COLO668 (cell line): ENCODE results near the gene RNASEL.
"Not testable (repeated sequence)": the region's sequence is repeated elsewhere in the genome, so short reads cannot be mapped to it uniquely, and the experiment has no call there.

Experiments used
- DNase-seq: peaks from one replicate; lab custom pipeline; 2025; ENCODE audit not compliant: unreplicated experiment; lab: John Stamatoyannopoulos, UW

The RNASEL gene, protein sequence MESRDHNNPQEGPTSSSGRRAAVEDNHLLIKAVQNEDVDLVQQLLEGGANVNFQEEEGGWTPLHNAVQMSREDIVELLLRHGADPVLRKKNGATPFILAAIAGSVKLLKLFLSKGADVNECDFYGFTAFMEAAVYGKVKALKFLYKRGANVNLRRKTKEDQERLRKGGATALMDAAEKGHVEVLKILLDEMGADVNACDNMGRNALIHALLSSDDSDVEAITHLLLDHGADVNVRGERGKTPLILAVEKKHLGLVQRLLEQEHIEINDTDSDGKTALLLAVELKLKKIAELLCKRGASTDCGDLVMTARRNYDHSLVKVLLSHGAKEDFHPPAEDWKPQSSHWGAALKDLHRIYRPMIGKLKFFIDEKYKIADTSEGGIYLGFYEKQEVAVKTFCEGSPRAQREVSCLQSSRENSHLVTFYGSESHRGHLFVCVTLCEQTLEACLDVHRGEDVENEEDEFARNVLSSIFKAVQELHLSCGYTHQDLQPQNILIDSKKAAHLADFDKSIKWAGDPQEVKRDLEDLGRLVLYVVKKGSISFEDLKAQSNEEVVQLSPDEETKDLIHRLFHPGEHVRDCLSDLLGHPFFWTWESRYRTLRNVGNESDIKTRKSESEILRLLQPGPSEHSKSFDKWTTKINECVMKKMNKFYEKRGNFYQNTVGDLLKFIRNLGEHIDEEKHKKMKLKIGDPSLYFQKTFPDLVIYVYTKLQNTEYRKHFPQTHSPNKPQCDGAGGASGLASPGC

DNA sequence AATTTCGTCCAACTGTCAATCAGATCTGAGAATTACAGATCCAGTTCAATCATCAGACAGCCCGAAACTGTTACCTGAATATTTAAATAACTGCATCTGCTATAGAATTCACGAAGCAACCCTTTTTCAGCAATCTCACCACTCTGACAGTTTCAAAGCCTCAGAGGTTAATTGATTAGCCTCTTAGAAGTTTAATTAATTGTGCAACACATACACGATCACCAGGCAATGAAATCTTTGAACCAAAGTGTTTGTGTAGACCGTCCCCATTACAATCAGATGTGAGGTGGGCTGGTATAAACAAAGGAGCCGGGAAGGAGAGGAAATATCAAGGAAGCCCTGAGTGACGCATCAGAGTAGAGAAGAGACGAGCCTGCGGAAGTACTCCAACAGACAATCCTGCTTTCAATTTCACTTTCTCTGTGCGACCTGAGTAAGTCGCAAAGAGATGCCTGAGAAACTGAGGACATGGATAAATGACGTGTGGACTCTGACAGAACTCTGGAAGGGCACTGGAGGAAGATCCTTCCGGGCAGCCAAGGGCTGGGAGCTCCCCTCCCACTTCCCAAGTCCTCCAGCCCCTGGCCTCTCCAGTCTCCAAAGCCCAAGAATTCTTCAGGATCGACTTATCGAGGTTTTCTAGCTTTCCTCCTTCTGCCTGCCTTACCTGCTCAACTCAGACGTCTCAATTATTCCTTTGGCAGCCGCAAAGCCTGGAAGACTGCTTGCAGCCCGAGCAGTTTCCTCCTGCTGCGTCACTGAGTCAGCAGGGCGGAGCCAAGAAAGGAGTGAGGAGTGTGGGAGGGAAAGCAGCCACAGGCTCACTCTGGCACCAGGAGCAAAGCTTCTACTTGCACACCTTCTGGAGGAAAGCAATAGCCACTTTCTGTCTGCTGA, at the start of gene RNASEL:
TSS of gene RNASEL (minus strand) at position 757 of the 897 bp plus-strand sequence. CDS start 2,450 bp downstream, outside the sequence.
- peak; percentile 39 for DNase-seq

DNA sequence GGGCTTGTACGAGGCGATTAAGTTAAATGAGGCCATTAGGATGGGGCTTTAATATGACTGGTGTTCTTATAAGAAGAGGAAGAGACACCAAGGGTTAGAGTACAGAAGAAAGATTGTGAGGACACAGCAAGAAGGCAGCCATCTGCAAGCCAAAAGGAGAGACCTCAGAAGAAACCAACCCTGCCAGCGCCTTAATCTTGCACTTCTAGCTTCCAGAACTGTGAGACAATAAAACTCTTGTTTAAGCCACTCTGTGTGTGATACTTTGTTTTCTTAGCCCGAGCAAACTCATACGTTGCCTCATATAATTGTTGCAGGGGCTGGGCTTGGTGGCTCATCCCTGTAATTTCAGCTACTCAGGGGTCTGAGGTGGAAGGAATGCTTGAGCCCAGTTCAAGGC, 48.7 kb upstream of the RNASEL start:
- no peak for DNase-seq

DNA sequence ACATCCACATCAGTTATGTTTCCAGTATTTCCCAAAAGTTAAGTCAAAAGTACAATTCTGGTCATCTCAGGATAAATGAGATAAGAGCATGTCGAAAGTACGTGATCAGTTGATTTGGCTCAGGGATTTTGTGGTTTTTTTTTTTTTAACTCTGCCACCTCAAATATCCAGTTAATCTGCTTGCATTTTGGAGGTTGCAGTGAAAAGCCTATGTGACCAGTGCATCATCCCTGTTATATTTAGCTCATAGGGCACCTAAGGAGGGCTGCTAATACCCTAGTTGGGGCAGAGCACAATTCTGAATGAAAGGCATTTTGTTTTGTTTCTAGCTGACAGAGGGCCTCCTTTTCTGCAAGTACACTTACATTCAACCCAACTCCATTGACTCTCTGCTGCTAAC, 46.8 kb upstream of the RNASEL start:
- DNase-seq: no peak

DNA sequence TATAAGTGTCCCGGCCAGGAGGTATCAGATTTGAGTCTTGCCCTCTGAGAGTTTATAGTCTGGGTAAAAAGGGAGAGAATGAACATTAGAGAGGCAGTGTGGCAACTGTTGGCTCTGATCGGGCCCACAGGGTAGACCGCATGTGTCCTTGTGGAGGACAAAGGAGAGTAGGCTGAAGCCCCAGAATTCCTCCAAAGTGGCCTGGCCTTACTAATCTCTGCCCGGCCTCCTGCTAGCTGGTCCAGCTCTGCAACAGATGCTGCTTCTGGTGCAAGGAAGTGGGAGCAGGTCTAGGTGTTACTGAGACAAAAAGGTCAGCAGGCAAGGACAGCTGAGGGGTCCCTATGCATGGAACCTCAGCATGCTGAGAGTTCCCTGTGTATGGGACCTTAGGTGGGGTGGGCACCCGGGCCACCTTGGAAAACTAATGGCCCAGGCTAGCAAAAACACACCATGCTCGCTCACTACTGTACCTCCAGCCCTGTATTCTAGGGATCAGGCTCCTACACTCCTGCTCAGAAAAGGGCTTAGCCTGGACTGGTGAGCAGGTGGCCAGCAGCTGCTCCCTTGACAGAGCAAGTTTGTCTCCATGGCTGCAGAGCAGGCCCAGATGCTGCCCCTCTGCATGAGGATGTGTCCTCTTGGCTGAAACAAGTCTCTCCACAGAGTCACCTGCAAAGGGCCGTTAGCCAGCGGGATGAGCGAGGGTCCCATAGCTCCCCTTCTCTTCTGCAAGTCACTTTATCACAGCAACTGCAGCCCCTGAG, 45.4 kb upstream of the RNASEL start:
- DNase-seq: peak; percentile 86

DNA sequence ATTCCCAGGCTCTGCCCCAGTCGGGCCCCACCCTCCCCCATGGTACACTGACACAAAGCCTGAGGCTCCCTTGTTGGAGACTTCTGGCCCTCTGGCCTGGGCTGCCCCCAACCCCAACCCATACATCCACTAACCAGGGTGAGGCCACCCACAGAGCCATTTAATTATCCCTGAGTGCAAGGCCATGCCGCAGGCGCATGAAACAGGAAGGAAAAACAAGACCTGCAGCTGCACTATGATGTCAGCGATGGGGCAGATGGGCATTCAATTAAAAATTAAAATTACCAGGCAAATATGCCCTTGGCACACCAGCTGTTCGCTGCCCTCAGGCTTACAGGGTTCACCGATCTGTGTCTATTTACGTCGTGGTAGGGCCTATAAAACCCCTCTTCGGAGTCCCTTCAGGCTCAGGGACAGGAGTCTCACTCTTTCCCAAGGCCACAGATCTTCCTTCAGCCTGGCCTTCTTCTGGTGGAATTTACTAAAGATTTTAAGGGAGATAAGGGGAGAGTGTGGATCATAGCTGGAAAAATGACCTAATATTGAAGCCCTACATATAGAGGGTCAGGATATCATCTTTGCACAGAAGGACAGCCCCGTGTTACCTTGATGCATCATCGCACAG, 44.7 kb upstream of the RNASEL start:
- DNase-seq: peak; percentile 95

DNA sequence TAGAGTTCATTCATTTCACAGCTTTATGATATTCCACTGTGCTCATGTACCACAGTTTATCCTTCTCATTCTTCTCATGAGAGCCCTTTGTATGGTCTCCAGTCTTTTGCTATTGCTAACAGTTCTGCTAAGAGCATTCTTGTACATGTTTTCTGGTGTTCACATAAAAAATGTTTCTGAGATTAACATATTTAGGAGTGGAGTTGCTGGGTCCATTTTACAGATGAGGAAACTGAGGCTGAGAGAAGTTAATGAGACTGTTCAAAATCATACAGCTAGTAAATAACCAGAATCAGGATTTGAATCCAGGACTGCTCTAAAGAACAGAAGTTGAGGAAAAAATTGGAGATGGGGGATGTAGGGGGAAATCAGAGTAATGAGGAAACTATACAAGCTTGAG, 44.0 kb upstream of the RNASEL start:
- DNase-seq: no peak

DNA sequence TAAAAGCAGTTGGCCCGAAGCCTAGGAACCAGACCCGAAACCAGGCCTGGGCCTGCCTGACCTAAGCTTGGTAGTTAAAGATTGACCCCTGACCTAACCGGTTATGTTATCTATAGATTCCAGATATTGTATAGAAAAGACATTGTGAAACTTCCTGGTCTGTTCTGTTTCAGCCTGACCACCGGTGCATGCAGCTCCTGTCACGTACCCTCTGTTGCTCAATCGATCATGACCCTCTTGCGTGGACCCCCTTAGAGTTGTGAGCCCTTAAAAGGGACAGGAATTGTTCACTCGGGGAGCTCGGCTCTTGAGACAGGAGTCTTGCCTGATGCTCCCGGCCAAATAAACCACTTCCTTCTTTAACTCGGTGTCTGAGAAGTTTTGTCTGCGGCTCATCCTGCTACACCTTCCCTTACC, 43.4 kb upstream of the RNASEL start:
- DNase-seq: not testable (repeated sequence)

DNA sequence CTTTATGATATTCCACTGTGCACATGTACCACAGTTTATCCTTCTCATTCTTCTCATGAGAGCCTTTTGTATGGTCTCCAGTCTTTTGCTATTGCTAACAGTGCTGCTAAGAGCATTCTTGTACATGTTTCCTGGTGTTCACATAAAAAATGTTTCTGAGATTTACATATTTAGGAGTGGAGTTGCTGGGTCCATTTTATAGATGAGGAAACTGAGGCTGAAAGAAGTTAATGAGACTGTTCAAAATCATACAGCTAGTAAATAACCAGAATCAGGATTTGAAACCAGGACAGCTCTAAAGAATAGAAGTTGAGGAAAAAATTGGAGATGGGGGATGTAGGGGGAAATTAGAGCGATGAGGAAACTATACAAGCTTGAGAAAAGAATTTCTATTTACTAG, 42.9 kb upstream of the RNASEL start:
- no peak for DNase-seq

DNA sequence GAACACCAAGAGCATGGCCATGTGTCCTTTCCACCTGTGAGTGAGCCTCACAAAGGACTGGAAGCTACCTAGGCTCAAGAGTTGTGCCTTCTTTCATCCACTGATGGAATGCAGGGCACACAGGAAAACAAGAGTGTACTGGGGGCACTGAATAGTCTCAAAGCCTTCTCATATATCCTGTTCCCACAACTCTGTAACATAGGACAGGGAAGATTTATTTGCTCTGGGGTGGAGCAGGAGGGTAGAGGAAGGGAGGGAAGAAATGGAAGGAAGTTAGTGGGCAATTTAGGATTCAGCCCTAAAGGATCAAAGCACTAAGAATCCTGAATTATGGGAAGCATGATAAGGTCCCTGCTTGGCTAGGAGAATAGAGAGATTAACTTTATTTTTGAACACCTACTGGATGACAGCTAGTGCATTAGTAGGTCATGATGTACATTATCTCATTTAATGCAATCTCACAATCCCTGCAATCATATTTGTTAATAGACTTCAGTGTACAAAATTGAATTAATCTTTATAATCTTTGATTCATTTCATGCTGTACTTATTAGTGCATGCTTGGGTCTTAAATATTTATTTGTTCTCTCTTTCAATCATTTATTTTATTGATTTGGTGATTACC, 42.1 kb upstream of the RNASEL start:
- DNase-seq: no peak

DNA sequence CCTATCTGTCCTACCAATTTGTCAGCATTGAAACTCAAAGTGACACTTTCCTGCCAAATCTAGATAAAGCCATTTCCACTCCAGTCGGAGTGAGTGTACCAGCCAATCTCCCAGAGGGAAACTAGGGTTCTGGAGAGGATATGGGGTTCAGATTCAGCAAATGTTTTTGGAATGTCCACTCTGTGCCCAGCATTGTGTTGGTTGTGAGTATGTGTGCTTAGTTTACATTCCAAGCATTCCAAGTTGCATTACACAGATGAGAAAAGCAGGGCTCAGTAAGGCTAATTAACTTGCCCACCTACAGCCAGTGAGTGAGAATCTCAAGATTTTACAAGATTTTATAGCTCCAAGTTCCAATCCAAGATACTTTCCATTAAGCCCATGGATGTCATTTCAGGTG, 41.5 kb upstream of the RNASEL start:
- no peak for DNase-seq

DNA sequence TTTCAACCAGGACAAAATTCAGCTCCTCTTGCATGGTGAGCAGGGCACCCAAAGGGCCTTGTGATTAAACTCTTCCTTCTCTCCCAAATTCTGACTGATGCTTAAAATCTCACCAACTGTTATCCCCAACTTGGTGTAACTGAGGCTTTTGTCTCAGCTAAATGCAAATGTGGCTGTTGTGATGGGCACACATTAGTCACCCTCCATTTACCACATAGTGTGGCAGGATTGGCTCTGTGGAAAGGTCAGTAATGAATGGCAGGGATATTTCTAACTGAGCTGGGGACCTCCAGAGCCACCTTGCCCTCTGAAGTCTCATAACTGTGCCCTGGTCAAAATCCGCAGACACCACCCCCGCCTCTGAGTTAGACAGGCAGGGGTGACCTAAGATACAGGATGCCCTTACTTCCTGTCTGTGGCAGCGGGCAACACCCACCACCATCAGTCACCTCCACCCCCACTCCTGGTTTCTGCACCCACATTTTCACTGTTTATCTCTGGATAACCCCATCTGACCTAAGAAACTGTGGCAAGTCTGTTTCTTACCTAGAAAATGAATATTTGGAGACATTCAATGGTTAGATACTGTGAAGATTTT, 40.5 kb upstream of the RNASEL start:
- no peak for DNase-seq

DNA sequence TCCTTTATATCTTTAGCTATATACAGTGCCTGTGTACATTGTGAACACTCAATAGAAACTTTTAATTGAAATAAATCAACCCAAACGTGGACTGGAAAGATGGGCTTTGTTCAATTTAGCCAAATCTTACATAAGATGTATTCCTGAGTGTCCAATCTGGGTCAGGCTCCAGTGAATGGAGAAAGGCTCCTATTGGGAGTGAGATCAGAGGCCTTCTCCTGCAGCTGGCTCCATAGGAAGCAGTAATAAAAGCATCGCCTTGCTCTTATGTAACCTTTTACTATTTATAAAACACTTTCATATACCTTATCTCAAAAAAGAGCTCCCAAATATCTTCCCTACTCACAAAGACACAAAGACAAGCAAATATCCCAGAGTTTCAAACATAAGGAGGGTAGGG, 40.0 kb upstream of the RNASEL start:
- no peak for DNase-seq

DNA sequence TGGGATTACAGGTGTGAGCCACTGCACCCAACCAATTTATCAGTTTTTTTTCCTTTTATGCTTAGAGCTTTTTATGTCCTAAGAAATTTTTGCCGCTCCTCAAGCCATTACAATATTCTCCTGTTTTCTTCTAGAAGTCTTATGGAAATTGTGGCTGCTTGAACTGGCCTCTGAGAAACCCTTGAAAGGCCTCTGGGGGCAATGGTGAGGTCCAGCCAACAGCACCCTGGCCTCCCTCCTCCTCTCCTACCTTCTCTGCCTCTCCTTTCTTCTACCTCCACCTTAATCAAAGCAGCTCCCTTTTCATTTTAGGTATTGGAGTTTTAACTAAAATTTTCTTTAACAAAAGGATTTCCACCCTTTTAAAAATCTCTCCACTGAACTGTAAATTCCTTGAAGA, 39.6 kb upstream of the RNASEL start:
- DNase-seq: no peak

DNA sequence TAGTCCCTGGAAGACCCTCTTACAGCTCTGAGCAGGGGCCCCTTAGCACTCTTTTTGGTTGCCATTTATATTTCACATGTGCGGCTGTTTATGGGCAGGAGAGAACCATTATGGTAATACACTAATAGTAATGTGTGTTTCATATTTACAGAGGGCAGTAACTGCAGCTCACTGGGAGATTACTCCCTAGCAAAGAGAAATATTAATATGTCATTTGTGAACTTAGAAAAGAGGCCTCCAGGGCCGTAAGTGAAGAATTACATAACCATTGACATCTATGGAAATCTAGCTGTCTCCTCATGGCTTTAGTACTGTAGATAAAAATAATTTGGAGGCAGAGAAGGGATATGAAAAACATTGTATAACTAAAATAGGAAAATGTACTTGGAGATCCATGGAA, 38.6 kb upstream of the RNASEL start:
- no peak for DNase-seq

DNA sequence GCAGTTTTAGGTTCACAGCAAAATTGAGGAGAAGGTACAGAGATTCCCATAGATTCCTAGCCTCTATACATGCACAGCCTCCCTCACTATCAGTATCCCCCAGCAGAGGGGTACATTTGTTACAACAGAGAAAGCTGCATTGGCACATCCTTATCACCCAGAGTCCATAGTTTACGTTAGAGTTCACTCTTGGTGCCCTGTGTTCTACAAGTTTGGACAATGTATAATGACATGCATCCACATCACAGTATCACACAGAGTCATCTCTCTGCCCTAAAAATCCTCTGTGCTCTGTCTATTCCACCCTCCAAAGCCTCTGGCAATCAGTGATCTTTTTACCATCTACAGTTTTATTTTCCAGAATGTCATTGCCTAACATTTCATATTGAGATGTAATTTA, 37.5 kb upstream of the RNASEL start:
- DNase-seq: no peak

DNA sequence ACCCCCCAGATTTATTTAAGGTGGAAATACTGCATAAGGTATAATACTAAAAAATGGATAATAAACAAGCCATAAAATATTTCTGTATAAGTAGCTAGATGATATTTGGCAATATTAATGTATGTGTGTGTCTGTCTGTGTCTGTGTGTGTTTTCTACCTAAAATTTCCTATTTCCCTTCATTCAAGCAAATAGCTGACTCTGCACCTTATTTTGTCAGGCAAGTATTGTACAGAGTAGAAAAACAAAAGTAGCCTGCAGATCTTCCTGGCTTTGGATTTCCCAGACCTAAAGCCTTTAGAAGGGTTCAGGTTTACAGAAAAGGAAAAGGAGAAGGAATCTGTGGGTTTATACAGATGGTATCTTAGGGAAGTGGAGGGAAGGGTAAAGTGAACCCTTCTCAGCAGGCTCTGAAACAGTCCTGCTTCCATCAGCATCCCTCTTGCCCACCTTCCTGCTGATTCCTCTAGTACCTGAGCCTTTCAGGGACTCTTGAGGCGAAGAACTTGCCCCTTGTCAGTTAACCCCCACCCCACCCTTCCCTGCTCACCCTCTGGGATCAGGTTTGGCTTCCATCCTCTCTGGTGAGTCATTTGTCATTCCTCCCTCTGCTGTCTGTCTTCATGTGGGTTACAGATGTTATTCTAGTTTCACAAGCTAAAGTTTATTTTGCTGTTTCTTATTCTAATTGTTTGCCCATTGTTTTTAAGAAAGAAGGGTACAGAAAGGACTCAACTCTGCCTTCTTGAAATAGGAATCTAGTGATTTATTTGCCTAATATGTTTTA, 36.9 kb upstream of the RNASEL start:
- DNase-seq: no peak

DNA sequence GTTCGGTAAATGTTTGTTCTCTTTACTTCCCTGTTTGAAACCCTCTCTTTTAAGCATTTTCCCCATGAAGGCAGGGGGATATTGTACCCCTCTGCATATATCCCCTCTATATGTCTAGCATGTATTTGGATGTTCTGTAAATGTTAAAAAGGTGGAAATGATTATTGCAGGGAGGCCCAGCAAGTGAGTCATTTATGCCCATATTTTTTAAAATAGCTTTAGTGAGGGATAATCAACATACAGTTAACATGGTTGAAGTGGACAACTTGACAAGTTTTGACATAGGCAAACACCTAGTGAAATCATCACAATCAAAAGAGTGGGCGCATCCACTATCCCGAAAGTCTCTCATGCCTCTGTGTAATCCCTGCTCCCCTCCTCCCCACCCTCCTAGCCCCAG, 36.0 kb upstream of the RNASEL start:
- no peak for DNase-seq

DNA sequence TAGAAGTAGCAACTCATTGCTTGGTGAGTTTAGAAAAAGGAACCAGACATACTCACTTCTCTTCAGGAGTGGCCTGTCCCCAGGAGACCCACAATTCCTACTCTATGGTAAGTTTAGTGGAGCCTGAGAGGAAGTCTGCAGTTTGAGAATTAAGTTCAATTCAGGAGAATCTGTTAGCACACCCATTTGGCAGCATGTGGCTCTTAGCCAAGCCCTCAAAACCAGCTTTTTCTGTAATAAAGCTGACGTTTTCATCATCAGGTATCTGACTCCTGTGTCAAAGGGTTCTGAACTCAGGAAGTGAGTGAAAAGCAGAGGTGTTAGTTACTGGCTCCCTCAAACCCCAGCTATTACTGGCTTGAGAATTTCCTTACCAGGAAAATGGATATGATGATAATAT, 35.5 kb upstream of the RNASEL start:
- no peak for DNase-seq
